Ovary (tissue), 9 donors: ENCODE results near the gene GPR157. TPM values are rescaled to one million over a fixed set of nuclear protein-coding genes. Genes with fewer than 3 reads are reported as not detected.

Source experiments
- DNase-seq, 5 donors: peaks; one replicate each; pipeline ENCODE4 v3.0.0-alpha.2; 2019 to 2020
- H3K27ac ChIP-seq, 2 donors: fragments of 200-600 bp; one replicate each; pipeline versions ENCODE4 v1.5.1 to v1.8.0; 2019 to 2022
- H3K27me3 ChIP-seq: fragments of 200-600 bp; one replicate; pipeline ENCODE4 v1.8.0; 2022
- H3K36me3 ChIP-seq: fragments of 200-600 bp; sonication (generic); one replicate; pipeline ENCODE4 v1.5.1; 2019
- H3K4me1 ChIP-seq: one replicate; pipeline ENCODE4 v1.8.1; 2013; ENCODE audit warnings: mild to moderate bottlenecking, moderate library complexity; ENCODE audit not compliant: insufficient read depth
- H3K4me3 ChIP-seq: fragments of 200-600 bp; sonication (generic); one replicate; pipeline ENCODE4 v1.5.1; 2017
- H3K9me3 ChIP-seq, 2 donors: fragments of 200-600 bp in 1 of 2; sonication (generic) in 1 of 2; one replicate each; pipeline versions ENCODE4 v1.5.1 to v1.8.1; 2013 to 2019; ENCODE audit warnings: mild to moderate bottlenecking in 1 of 2, moderate library complexity in 1 of 2
- CTCF ChIP-seq, 3 donors: fragments of 450-650 bp in 2 of 3; fragments of 200-600 bp in 1 of 3; IDR thresholded peaks; one replicate each; pipeline versions ENCODE4 v1.5.1 to v1.8.0; 2016 to 2022; ENCODE audit warnings: antibody characterized with exemption in 3 of 3, mild to moderate bottlenecking in 1 of 3
- EP300 ChIP-seq: sonication (generic); formaldehyde crosslinking; IDR thresholded peaks from one replicate; pipeline ENCODE4 v1.6.1; 2017; ENCODE audit warnings: antibody characterized with exemption
- POLR2A ChIP-seq: fragments of 450-650 bp; IDR thresholded peaks from one replicate; pipeline ENCODE4 v1.6.1; 2017; ENCODE audit warnings: antibody characterized with exemption, mild to moderate bottlenecking, moderate library complexity
- WGBS, 3 donors: extraction: QIAGEN DNeasy Blood & Tissue Kit in 1 of 3; methylation state at CpG; one replicate each; pipeline versions ENCODE4 v1.1.5 to v1.1.7; 2013 to 2017; 5-methylcytosine and 5-hydroxymethylcytosine counted together
- intact Hi-C, 4 donors: fragments of 100-400 bp; cut with DNase I; formaldehyde crosslinking; loops; one replicate each; pipeline versions ENCODE4 v1.11.0 to v1.15.1; 2022 to 2023
- polyA plus RNA-seq, 2 donors: library from polyadenylated mRNA; stranded (reverse); fragments of 200-250 nt in 1 of 2; fragments of 350-450 nt in 1 of 2; fragmentation: Illumina TruSeq in 1 of 2; extraction: RNeasy Lipid Tissue Mini Kit (QIAGEN cat#74804) in 1 of 2; gene quantifications; one replicate each; pipeline ENCODE4 v1.2.3, GENCODE V29; 2013 to 2014
- total RNA-seq, 7 donors: library from RNA; depleted of rRNA in 2 of 7; stranded (reverse); fragments of >200 nt in 2 of 7; fragmentation: NEBNext Ultra II Directional in 3 of 7; extraction: Animal tissue kit (Norgen Biotek cat#: 25700) in 3 of 7; gene quantifications; one replicate each; pipeline versions ENCODE4 v1.1.0 to v1.2.4, GENCODE V29; 2016 to 2023
- donor health status: DM: no; HTN: no; CAD: no; lungs with moderate emphysema.
- donor health status: DM: no; HTN: no; CAD: no.
- donor health status: Bipolar disorder and iron deficiency.
- donor health status: DM: yes; HTN: yes; CAD: no.
- donor health status: DM: no; HTN: no; CAD: no.
- donor health status: DM: yes; HTN: yes; CAD: no.

The GPR157 gene
- total and polyA plus RNA-seq, 9 donors = 3.1 to 17.8 (median 8.6) TPM

GRCh38 chr1:9087411-9088125 is 41.3 kb downstream of the GPR157 start:
- Histone ChIP-seq H3K9me3 (no peaks in the 10 kb centered on the region), H3K36me3 (no peaks in the 10 kb centered on the region), H3K27ac (no peak overlapping the region), H3K27me3 (no peaks in the 10 kb centered on the region), H3K4me3 (no peak overlapping the region), H3K4me1 (no peaks in the 10 kb centered on the region)
- DNase-seq = no peak
- intact Hi-C loops = no loop called here
- no peak for TF ChIP-seq EP300
- TF ChIP-seq POLR2A = no peak
- TF ChIP-seq CTCF (IDR thresholded peaks at IDR 0.05) = no peak
- WGBS, 3 donors = 83 to 87% (median 86%) methylated on average over 12 of the region's 12 CpGs

- intact Hi-C loops = no loop called here
- 36 to 48% (median 44%) methylated on average over 2 of the region's 2 CpGs for WGBS, 3 donors
Measured at GRCh38 chr1:9086796-9087195, 42.1 kb downstream of the GPR157 start.

GRCh38 chr1:9086045-9086444 is 42.9 kb downstream of the GPR157 start:
- Histone ChIP-seq H3K27me3 (no peaks in the 10 kb centered on the region), H3K4me1 (no peaks in the 10 kb centered on the region), H3K27ac (no peak overlapping the region), H3K36me3 (no peaks in the 10 kb centered on the region), H3K4me3 (no peak overlapping the region), H3K9me3 (no peaks in the 10 kb centered on the region)
- intact Hi-C loops = no loop called here
- no peak for TF ChIP-seq CTCF (IDR thresholded peaks at IDR 0.05)
- no peak for TF ChIP-seq POLR2A
- no peak for TF ChIP-seq EP300
- DNase-seq = peak in 1 of 5 donors; percentile 9
- WGBS, 3 donors = 30 to 53% (median 37%) methylated on average over 5 of the region's 5 CpGs

More at GRCh38 chr1:9086796-9087195, 42.1 kb downstream of the GPR157 start:
- no peaks in the 10 kb centered on the region for H3K9me3 ChIP-seq
- H3K4me1 ChIP-seq = no peaks in the 10 kb centered on the region
- H3K36me3 ChIP-seq = no peaks in the 10 kb centered on the region
- TF ChIP-seq EP300 = no peak
- TF ChIP-seq POLR2A = no peak
- DNase-seq = no peak
- no peaks in the 10 kb centered on the region for H3K27me3 ChIP-seq
- H3K27ac ChIP-seq = no peak overlapping the region
- no peak overlapping the region for H3K4me3 ChIP-seq

- H3K9me3 ChIP-seq = no peaks in the 10 kb centered on the region
- H3K27me3 ChIP-seq = no peaks in the 10 kb centered on the region
- intact Hi-C loops = no loop called here
- H3K4me3 ChIP-seq = no peak overlapping the region
- WGBS, 3 donors = 66 to 73% (median 70%) methylated on average over 7 of the region's 7 CpGs
- H3K4me1 ChIP-seq = no peaks in the 10 kb centered on the region
- H3K27ac ChIP-seq = no peak overlapping the region
- TF ChIP-seq POLR2A (no peak), EP300 (no peak), CTCF (IDR thresholded peaks at IDR 0.05) (no peak)
- no peaks in the 10 kb centered on the region for H3K36me3 ChIP-seq
- no peak for DNase-seq
Measured at GRCh38 chr1:9085306-9085940, 43.5 kb downstream of the GPR157 start.

- Histone ChIP-seq H3K4me1 (no peaks in the 10 kb centered on the region), H3K36me3 (no peaks in the 10 kb centered on the region), H3K9me3 (no peaks in the 10 kb centered on the region), H3K27ac (no peak overlapping the region), H3K4me3 (no peak overlapping the region), H3K27me3 (no peaks in the 10 kb centered on the region)
- WGBS, 3 donors = 75 to 81% (median 81%) methylated on average over 8 of the region's 8 CpGs
- intact Hi-C loops = no loop called here
- DNase-seq = peak in 1 of 5 donors; percentile 24
- TF ChIP-seq CTCF (IDR thresholded peaks at IDR 0.05) (no peak), POLR2A (no peak), EP300 (no peak)
Measured at GRCh38 chr1:9084906-9085305, 44.0 kb downstream of the GPR157 start.
